Subcutaneous abdominal adipose tissue (tissue), 5 donors: ENCODE results near the gene DDX19B.
"Not testable (repeated sequence)": the region's sequence is repeated elsewhere in the genome, so short reads cannot be mapped to it uniquely, and the experiment has no call there.

Source experiments
- H3K27ac ChIP-seq: one replicate; pipeline ENCODE4 v1.7.0; 2013; ENCODE audit warnings: low read depth, mild to moderate bottlenecking, inconsistent platforms, low read length, moderate library complexity
- H3K27me3 ChIP-seq, 5 donors: one replicate each; pipeline ENCODE4 v1.7.0; 2013; ENCODE audit warnings: low read length in 5 of 5, inconsistent platforms in 1 of 5; ENCODE audit not compliant: control insufficient read depth in 5 of 5, insufficient read depth in 4 of 5
- H3K36me3 ChIP-seq, 5 donors: one replicate each; pipeline ENCODE4 v1.7.0; 2013; ENCODE audit warnings: low read length in 5 of 5; ENCODE audit not compliant: control insufficient read depth in 5 of 5, insufficient read depth in 5 of 5
- H3K4me1 ChIP-seq, 5 donors: one replicate each; pipeline ENCODE4 v1.7.0; 2013; ENCODE audit warnings: low read length in 5 of 5, mild to moderate bottlenecking in 3 of 5, moderate library complexity in 1 of 5; ENCODE audit not compliant: control insufficient read depth in 5 of 5, insufficient read depth in 5 of 5
- H3K4me3 ChIP-seq, 5 donors: one replicate each; pipeline ENCODE4 v1.7.0; 2013; ENCODE audit warnings: low read length in 5 of 5, low read depth in 1 of 5
- H3K9ac ChIP-seq, 5 donors: one replicate each; pipeline ENCODE4 v1.7.0; 2013; ENCODE audit warnings: low read length in 5 of 5, mild to moderate bottlenecking in 4 of 5, moderate library complexity in 3 of 5
- H3K9me3 ChIP-seq, 5 donors: one replicate each; pipeline ENCODE4 v1.7.0; 2013; ENCODE audit warnings: low read length in 5 of 5; ENCODE audit not compliant: control insufficient read depth in 5 of 5
- donor health status: healthy.
- donor health status: healthy.
- donor health status: healthy.
- donor health status: healthy.
- donor health status: healthy.

Gene DDX19B

GRCh38 chr16:70287304-70287971 is 11.5 kb upstream of the DDX19B start:
- H3K9ac ChIP-seq, H3K27me3 ChIP-seq, H3K27ac ChIP-seq, H3K9me3 ChIP-seq: not testable (repeated sequence)
- Histone ChIP-seq H3K4me1 (peaks cover 0 to 20% (median 13%) of the 10 kb centered on the region in 5 donors), H3K36me3 (peaks cover under 1 to 16% (median 12%) of the 10 kb centered on the region in 5 donors), H3K4me3 (peak overlapping the region in 1 of 5 donors; percentile 78)

DNA sequence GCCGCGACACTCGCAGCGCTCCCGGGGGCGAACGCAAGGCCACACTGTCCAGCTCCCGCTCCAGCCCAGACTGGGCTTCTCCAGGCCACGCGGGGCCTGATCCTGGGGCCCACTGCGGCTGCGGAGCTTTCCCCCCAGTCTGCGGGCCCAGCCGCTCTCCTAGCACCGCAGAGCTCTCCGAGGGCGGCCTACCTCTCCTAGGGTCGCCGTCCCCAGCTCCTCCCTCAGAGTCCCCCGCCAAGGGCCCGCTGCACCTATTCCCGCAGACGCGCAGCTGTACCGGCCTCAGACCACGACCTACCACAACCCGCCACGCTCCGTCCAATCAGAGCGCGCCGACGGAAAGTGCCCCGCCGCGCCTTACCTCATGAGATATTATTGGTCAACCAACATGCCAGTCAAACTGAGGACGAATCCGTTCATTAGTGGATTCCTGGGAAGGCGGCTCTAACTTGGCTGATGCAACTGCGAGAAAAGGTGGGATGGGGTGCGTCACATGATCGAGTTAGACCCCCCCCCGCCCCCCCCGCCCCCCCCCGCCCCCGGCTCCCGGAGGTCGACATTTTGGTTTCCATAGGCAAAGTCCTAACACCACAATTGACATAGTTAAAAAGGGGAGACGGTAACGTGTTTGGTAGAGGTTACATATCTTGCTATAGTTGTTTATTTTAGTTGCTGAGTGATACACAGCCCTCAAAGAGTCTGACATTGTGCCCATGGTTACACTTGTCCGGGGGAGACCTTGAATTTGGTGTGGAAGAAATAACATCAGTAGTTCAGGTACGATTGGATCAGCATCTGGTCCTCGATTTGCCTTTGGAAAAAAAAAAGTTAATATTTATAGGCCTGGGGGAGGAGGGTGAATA is 9.5 kb upstream of the DDX19B start, which contains the start of gene AARS1:
Gene AARS1 (minus strand): TSS at position 278 of the 866 bp plus-strand sequence. CDS start 6,743 bp downstream, outside the sequence.
- Histone ChIP-seq H3K36me3 (peaks cover 0 to 4% (median under 1%) of the 10 kb centered on the region in 5 donors), H3K9ac (peak within 1 kb of the TSS; percentile 87 to 93 (median 92)), H3K4me1 (peaks cover 0 to 20% (median 13%) of the 10 kb centered on the region in 5 donors), H3K27ac (peak within 1 kb of the TSS; percentile 85), H3K4me3 (peak within 1 kb of the TSS; percentile 78 to 91 (median 86)), H3K27me3 (no peaks in the 10 kb centered on the region), H3K9me3 (no peaks in the 10 kb centered on the region)

DNA sequence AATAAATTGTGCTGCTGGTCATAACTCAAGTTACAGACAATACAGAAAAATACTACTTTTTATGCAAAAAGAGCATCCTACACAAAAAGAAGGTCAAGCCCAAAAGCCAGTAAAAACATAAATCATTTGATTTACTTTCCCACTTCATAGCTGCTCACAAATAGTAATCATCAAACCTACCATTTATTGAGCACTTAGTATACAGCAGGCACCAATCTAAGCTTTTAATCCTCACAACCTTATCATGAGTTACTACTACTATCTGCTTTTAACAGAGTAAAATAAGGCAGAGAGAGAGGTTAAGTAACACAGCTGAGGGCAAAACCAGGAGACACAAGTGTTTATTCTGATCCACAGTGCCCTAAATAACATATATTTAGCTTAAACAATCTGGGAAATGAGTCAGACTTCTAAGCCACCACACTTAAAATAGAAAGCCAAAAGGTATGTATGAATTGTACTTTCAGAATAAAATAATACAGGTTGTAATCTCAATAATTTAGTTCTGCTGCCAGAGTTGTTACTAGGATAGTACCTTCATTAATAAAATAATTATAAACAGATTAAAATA is 8.0 kb upstream of the DDX19B start:
- Histone ChIP-seq H3K27ac (no peak overlapping the region), H3K4me3 (no peak overlapping the region), H3K4me1 (peaks cover 0 to 20% (median 13%) of the 10 kb centered on the region in 5 donors), H3K9ac (no peak overlapping the region), H3K36me3 (no peaks in the 10 kb centered on the region), H3K27me3 (no peaks in the 10 kb centered on the region), H3K9me3 (no peaks in the 10 kb centered on the region)

DNA sequence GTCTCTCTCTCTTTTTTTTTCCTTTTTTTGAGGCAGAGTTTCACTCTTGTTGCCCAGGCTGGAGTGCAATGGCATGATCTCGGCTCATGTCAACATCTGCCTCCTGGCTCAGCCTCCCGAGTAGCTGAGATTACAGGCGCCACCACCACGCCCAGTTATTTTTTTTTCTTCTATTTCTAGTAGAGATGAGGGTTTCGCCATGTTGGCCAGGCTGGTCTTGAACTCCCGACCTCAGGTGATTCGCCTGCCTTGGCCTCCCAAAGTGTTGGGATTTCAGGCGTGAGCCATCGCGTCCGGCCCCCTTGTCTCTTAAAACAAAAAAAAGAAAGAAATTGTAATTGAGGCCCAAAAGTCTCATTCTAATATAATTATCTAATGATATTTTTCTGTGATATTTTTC is 6.8 kb upstream of the DDX19B start:
- not testable (repeated sequence) for H3K9ac ChIP-seq, H3K27ac ChIP-seq, H3K27me3 ChIP-seq, H3K9me3 ChIP-seq, H3K36me3 ChIP-seq, H3K4me3 ChIP-seq
- H3K4me1 ChIP-seq: peaks cover 0 to 20% (median 13%) of the 10 kb centered on the region in 5 donors

- no peak overlapping the region for H3K27ac ChIP-seq
- no peaks in the 10 kb centered on the region for H3K9me3 ChIP-seq
- H3K9ac ChIP-seq: no peak overlapping the region
- H3K27me3 ChIP-seq: no peaks in the 10 kb centered on the region
- no peaks in the 10 kb centered on the region for H3K36me3 ChIP-seq
- no peak overlapping the region for H3K4me3 ChIP-seq
- peaks cover 0 to 12% (median 11%) of the 10 kb centered on the region in 5 donors for H3K4me1 ChIP-seq
Measured at GRCh38 chr16:70294385-70295025, 4.5 kb upstream of the DDX19B start.

GRCh38 chr16:70295634-70296033 is 3.4 kb upstream of the DDX19B start:
- Histone ChIP-seq H3K4me3 (no peak overlapping the region), H3K4me1 (peaks cover 0 to 19% (median 14%) of the 10 kb centered on the region in 5 donors), H3K9me3 (peaks cover 0 to 1% (median 0%) of the 10 kb centered on the region in 5 donors), H3K36me3 (no peaks in the 10 kb centered on the region), H3K27me3 (no peaks in the 10 kb centered on the region), H3K9ac (no peak overlapping the region), H3K27ac (no peak overlapping the region)

GRCh38 chr16:70301121-70301520 is 2.1 kb downstream of the DDX19B start:
- peaks cover 0 to 9% (median 3%) of the 10 kb centered on the region in 5 donors for H3K9me3 ChIP-seq
- H3K27ac ChIP-seq: no peak overlapping the region
- no peak overlapping the region for H3K9ac ChIP-seq
- peaks cover 0 to 20% (median 14%) of the 10 kb centered on the region in 5 donors for H3K4me1 ChIP-seq
- peaks cover 0 to 8% (median 0%) of the 10 kb centered on the region in 5 donors for H3K36me3 ChIP-seq
- H3K27me3 ChIP-seq: no peaks in the 10 kb centered on the region
- no peak overlapping the region for H3K4me3 ChIP-seq

DNA sequence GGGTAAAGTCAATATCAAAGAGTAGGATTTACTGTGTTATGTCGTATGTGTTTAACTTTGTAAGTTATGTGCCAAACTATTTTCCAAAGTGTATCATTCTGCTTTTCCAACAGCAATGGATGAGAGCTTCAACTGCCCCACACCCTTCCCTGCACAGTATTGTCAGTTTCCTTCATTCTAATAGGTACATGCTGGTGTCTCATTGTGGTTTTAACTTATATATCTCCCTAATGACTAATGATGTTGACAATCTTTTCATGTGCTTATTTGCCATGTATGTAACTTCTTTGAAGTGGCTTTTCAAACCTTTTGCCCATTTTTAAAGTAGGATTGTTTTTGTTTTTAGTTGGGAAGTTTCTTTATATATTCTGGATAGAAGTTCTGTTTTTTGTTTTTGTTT is 3.8 kb downstream of the DDX19B start:
- Histone ChIP-seq H3K36me3 (peaks cover 0 to 8% (median 0%) of the 10 kb centered on the region in 5 donors), H3K27me3 (no peaks in the 10 kb centered on the region), H3K27ac (no peak overlapping the region), H3K9me3 (peaks cover 0 to 9% (median 3%) of the 10 kb centered on the region in 5 donors), H3K4me1 (peaks cover 0 to 20% (median 14%) of the 10 kb centered on the region in 5 donors), H3K4me3 (no peak overlapping the region), H3K9ac (no peak overlapping the region)

- no peak overlapping the region for H3K27ac ChIP-seq
- H3K36me3 ChIP-seq: peaks cover 0 to 8% (median 0%) of the 10 kb centered on the region in 5 donors
- H3K4me1 ChIP-seq: peaks cover 0 to 7% (median 2%) of the 10 kb centered on the region in 5 donors
- H3K4me3 ChIP-seq: no peak overlapping the region
- H3K9me3 ChIP-seq: peaks cover 0 to 9% (median 3%) of the 10 kb centered on the region in 5 donors
- H3K27me3 ChIP-seq: no peaks in the 10 kb centered on the region
- H3K9ac ChIP-seq: peak overlapping the region in 1 of 5 donors; percentile 20
Measured at GRCh38 chr16:70304892-70305448, 6.0 kb downstream of the DDX19B start.
